ENCODE results near the gene CDH4.

The CDH4 gene

DNA sequence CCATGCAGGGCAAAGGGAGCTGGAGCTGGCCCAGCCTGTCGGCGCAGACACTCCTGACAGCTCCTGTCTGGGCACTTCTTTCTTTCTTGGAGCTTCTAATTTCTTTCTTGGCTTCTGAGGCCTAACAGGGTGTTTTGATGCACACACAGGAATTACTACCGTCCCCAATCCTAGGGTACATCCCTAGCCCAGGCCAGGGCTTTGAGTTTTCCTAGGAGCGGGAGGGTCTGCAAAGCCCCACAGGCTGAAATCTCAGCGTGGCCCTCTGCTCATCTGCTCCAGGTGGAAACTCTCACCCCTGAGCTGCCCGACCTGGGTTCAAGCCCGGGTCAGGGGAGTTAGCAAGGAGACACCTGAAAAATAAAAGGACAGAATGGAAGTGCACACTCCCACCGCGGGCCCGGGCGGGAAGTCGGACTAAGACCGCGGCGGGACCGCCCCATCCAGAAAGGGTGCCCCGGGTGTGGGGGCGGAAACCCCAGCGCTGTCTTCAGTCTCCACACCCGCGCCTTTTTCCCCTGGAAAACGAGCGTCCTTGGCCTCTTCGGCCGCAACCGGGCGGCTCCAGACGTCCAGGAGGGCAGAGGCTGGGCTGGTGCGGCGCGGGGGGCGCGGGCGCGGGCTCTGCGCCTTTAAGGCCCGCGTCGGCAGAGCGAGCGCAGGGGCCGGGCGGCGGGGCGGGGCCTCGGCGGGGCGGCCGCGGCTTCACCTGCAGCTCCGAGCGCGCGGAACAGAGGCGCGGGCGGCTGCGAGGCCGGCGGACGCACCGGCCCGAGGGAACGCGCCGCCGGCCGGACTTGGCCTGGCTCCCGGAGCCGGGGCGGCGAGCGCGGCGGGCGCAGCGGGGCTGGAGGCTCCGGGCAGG, at the start of gene CDH4:
CDH4 (plus strand) TSS at position 733 of the 865 bp plus-strand sequence.
- no peak for DNase-seq

DNA sequence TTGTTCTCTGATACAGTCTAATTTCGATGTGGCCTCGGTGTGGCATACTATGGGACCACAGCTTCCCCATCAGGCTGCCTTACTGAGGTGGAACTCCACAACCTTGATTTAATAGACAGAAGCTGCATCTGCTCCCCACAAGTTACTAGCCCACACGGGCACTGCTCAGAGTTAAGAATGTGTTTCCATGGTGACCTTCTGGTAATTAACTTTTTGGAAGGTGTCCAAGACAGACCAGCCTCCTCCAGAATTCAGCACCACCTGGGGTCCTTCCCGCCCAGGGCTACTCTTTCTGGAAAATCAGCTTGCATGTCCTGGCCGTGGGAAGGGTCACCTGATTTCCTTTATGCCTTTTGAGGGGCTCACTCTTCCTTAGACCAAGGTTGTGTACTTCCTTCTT, 48.7 kb upstream of the CDH4 start:
- DNase-seq, result no peak

DNA sequence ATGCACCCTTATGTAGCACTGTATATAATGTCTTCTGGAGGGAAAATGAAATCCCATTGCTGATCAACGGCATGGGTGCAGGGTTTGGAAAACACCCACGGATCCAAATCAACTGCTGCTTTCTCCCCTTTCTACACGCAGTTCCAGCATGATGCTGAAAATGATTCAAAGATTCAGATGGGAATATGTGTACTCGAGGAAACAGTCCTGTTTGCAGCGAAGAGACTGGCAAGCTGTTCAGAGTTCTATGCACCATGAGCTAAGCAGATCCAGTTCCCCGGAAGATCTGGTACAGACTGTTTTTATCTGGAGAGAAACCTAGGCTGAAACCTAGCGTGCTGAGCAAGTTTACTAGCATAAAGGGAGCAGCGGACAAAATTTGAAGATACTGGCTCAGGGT, 47.9 kb upstream of the CDH4 start:
- DNase-seq, result no peak

DNA sequence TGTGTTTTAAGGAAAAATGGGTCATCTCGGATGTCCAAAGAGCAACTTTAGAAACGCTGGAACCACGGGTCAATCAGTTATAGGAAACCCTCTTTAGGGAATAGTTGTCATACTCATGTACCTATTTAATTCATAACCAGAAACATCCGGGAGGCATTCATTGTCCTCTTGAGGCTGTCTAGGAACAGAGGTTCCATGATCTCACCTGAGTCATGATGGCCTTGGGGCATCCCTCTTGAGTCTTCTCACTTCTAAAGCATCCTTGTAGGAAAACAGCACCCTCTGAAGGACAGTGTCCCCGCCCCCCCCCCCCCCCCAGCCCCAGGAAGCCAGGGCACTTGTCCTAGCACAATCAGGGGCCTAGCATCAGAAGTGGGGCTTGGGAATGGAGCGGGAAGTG, 46.3 kb upstream of the CDH4 start:
- no peak for DNase-seq

DNA sequence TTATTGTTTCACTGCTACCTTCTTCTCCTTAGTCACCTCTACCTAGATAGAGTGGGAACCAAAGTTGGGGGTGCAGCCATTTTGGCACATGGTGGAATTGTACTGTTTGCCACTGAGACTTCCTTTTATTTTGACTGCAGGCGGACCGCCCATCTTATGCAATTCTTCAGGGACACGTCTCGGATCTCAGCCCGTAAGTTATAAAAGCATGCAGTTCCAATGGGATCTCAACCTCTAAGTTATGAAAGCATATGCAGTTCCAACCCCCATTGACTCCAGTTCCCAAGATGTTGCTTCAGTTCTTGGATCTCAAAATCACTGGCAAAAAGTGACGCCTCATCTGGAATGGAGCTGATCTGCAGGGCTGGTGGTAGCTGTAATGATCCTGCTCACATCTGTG, 41.2 kb upstream of the CDH4 start:
- DNase-seq, result no peak

DNA sequence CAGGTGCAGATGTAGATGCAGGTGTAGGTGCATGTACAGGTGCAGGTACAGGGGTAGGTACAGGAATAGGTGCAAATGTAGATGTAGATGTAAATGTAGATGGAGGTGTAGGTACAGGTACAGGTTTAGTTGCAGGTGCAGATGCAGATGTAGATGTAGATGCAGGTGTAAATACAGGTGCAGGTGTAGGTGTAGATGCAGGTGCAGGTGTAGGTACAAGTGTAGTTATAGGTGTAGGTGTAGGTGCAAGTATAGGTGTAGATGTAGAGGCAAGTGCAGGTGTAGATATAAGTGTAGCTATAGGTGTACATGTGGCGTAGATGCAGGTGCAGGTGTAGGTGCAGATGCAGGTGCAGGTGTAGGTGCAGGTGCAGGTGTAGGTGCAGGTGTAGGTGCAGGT, 34.2 kb upstream of the CDH4 start:
- DNase-seq, result no peak

DNA sequence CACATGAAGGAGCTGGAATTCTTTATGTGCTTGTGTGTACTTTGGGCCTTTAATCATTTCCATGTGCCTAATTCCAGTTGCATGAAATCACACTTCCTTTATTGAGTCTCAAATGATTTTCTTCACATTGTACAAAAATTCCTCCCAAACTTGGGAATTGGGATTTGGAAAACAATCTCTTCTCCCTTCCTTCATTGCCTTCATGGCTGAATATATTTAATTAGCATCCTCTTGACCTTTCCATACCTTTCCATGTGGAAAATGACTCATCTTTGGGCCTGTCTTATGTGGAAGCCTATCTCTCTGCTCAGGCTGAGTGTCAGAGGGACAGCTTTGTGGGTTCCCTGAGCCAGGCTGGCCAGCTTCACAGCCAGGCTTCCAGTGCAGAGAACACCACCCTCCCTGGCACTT, 33.0 kb upstream of the CDH4 start:
- no peak for DNase-seq

DNA sequence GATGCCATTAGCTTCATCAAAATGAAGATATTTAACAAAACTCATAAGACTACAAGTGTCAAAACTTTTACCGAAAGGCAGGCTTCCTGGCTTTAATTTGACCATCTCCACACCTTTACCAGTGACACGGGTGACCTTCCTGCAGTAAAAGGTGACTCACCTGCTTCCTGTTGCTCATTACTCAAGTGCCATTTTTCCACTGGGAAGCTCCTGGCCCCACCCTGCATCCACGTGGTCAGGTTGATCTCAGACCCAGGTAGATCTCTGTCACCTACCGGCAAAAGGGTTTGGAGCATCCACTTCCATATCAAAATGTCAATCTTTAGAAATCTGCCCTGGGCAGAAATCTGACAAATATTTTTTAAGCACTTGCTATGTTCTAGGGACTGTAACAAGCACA, 31.9 kb upstream of the CDH4 start:
- no peak for DNase-seq

DNA sequence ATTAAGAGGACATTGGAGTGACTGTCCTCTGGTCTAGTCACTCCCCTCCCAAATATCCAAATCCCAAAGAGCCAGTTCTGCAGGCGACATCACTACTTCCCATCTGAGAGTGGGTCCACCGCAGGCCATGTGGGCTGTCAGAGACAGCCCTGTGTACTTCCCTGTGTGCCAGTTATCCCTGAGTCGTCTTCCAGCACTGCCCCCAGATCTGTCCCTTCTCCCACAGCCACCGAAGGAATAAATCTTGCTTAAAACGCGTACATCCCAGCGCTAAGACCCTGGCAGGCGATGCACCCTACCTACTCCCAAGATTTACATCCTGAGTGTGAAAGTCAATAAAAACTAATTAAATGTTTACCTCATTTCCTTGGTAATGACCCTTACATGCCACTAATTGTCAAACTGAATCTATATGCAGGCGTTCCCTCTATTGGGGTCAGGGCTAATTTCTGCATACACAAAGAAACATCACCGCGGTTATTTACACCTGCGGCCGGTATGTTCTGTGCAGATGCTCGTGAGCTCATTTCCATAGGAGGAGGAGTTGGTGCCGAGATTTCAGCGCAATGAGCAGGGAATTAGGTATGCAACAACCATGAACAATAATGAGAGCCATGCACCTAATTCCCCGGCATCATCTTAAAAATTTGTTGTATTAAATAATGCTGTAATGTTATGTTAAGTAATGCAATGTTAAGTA, 31.3 kb upstream of the CDH4 start:
- no peak for DNase-seq

DNA sequence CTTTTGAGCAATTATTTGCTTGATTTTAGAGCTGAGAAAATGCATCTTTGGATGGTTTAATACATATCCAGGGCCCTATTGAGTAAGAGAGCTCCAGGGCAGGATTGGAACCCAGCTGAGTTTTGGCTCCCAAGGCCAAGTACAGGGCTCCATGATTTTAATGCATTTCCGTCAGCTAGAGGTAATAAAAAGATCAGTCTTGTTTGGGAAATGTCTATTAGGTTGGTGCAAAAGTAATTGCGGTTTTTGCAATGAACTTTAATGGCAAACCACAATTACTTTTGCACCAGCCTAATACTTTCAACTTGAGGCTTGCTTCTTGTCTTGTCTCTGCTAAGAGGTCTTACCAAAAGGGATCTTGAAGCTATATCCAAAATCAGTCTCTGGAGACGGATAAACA, 29.4 kb upstream of the CDH4 start:
- no peak for DNase-seq

DNA sequence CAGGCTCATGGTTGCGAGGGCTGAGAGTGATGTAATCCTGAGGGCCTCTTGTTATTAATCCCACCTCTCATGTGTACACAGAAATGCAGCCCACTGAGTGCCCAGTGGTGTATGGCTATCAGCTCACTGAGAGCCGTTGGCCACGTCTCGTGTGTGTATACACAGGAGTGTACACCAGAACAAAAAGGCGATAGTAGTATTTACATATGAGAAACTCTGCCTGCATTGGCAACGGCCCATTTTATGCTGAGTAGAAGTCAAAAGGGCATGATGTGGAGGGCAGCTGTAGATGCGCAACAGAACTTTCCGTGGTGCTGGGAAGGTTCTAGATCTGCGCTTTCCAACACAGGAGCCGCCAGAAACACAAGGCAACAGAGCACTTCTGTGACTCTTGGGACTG, 28.9 kb upstream of the CDH4 start:
- no peak for DNase-seq

DNA sequence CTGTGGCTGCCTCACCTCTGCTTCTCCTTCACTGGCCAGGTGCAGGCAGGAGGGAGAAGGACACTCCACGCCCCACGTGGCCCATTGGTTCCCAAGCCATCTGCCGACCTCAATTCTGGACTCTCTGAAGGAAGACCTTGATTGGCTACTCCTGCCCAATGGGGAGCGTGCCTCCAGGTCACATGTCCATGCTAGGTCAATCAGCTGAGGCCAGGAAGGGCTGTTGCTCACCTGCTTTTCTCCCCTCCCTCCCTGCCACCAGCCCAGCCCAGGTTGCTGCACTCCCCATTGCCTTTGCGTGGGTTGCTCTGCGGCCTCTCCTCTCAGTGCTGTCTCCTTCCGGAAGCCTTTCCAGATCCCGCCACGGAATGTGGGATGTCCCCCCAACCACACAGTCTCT, 21.9 kb upstream of the CDH4 start:
- no peak for DNase-seq

DNA sequence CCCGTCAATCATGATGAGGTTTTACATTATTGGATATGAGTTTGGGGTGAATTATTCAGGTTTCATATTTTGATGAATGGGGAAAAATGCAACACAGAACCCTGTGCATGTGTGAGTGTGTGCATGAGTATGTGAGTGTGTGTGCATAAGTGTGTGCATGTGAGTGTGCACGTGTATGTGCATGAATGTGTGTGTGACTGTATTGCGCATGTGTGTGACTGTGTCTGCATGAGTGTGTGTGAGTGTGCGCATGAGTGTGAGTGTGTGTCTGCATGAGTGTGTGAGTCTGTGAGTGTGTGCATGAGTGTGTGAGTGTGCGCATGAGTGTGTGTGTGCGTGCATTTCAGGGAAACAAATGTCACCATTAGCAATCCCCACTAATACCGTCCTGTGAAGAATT, 18.5 kb upstream of the CDH4 start:
- no peak for DNase-seq

DNA sequence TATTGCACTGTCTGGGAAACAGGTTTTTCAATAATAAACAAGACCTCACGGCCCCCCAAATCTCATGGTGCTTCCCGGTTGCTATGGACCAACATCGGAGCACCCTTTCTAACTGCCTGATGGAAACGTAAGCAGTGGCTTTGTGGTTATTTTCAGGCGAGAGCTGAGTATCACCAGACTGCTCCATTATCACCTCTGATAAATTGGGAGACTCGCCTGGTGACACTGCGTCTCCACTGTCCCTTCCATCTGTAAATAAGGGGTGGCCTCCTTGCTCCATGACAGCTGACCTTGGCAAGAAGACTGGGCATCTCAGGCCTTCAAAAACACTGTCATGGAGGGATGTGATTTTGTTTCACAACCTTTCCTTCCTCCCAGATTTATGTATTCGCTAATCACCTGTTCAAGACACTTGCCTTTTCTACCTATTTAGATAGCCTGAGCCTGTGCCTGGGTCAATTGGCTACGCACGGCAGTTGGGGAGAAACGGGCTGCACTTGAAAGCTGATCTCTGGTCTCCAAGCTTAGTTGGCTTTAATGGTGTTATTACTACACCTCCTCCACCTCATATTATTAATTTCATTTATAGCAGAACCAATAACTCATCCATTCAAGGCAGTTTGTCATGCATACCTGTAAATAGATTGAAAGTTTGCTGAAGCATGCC, 17.7 kb upstream of the CDH4 start:
- DNase-seq, result no peak

DNA sequence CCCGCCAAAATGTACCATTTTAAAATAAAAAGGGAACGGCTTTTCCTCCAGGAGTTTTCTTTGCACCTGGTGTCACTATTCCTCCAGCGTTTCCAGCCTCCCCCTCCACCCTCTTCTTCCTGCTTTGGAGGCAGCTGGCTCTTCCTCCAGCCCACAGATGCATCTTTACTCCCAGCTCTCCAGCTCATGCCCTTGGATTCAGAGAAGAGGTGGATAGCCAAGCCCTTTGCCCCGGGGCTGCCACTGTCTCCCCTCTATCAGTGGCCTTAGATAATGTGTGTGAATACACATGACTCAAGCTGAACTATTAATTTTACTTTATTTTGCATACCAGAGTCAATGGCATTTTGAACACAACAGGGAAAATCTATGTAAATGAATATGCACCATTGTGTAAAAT, 15.3 kb upstream of the CDH4 start:
- no peak for DNase-seq

DNA sequence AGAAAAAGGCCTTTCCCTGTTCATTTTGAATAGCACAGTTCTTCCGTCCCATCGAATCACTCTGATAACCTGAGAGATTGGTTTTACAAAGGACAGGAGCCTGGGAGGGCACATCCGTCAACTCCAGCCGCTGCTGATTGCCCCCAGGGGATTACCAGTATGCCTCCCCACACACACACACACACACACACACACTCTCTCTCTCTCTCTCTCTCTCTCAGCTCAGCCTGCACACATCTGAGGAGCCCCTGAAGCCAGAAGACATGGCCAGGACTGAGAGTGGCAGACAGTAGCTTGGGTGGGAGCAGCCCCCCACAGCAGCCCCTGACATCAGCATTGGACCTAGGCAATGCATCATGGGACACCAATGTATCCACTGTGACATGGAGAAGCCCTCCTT, 13.2 kb upstream of the CDH4 start:
- DNase-seq, result no peak

DNA sequence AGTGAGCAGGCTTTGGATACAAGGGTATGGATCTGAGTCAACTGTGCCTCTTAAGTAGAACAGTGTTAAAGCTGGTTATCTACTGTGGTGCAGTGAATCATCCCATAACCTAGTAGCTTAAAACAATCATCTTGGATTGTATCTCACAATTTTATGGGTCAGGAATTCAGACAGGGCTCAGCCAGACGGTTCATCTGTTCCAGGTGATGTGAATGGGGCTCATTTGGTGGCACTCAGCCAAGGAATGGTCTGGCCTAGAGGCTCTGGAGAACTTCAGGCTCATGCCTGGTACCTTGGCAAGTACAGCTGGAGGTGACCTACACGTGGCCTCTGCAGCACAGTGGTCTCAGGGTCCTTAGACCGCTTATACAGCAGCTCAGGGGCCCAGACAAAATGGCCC, 11.2 kb upstream of the CDH4 start:
- no peak for DNase-seq

DNA sequence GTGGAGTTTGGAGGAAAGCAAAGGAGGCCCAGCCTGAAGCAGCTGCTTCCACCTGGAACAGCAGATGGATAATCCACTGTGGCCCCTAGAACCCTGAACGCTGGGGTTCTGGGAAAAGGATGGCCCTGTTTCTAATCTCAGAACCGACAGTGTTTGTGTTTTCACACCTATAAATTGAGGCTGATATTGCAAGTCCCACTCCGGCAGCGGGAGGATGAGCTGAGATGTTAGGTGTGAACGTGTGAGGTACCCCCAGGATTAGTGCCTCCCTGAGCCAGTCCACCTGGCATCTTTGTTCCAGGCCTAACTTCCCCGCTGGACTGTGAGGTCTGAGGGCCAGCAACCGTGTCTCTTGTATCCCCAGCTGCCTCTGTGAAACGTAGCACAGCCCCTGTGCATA, 7.8 kb upstream of the CDH4 start:
- no peak for DNase-seq

DNA sequence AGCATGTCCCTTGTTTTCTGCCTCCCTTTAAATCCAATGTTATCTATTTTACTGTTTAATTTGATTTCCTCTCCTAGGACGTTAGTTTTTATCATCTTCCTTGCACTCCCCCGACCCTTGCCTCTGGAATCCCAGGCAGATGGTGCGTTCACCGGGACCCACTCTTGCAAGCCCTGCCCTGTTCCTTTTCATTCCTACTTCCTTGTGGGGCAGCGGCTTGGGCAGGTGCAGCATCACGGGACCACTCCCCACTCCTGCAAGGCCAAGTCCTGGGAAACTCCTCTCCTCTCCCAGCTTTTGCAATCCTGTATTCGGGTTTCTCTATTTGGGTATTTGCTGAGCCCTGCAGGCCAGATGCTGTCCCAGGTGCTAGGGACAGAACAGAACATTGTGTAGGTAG, 5.8 kb upstream of the CDH4 start:
- DNase-seq, result no peak

DNA sequence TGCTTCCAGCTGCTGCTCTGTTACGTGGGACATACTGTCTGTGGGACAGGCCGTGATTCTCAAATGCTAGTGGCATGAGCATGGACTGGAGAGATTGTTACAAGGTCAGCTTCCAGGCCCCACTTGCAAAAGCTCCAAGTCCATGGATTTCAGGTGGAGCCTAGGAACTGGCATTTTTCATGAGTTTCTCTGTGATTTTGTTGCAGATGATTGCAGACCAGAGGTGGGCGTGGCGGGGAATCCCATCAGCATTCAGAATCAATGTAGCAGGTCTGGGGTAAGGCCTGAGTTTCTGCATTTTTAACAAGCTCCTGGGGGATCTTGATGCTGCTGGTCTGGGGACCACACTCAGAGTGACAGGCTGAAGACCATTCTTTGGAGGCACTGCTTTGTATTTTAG, 2.4 kb upstream of the CDH4 start:
- DNase-seq, result no peak

DNA sequence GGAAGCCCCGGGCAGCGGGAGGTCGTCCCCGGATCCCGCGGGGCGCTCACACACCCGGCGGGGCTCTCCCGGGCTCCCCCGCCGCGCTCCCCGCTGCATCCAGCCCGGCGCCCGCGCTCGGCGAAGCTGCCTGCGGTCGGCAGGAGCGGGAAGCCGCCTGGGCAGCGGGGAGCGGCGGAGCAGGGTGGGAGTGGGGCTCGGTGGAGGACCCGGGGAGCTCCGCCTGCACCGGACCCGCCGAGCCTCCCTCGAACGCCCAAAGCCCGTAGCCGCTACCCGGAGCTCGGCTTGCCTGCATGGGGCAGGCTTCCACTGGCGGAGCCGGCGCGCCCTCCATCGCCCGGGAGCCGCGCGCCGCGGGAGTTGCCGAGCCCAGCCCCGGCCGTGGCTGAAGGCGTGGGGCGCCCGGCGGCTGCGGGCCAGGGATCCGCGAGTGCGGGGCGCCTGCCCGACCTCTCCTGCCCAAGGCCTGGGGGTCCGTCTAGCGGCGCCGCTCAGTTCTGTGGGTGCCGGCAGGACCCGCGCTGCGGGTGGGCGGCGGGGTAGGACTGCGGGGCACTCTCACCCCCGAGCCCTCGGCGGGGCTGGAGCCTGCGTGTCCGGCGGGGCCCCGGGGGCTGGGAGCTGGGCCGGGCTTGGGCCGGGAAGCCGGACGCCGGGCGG, 671 bp downstream of the CDH4 start:
- no peak for DNase-seq

DNA sequence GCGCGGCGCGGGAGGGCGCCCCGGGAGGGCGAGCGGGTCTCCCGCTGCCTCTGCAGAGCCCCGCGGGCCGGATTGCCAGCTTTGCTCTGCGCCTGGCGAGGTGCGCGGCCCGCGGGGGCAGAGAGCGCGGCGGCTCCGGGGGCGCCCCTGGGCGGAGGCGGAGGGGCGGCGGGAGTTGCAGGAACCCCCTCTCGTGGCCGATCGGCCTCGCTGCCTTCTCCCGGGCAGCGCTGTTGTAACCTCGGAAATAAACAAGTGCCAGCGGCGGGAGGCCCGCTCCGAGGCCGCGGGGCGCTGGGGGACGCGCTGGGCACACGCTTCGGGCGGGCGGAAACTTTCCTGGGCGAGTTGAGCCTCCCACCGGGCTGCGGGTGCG, 1.2 kb downstream of the CDH4 start:
- DNase-seq, result no peak

DNA sequence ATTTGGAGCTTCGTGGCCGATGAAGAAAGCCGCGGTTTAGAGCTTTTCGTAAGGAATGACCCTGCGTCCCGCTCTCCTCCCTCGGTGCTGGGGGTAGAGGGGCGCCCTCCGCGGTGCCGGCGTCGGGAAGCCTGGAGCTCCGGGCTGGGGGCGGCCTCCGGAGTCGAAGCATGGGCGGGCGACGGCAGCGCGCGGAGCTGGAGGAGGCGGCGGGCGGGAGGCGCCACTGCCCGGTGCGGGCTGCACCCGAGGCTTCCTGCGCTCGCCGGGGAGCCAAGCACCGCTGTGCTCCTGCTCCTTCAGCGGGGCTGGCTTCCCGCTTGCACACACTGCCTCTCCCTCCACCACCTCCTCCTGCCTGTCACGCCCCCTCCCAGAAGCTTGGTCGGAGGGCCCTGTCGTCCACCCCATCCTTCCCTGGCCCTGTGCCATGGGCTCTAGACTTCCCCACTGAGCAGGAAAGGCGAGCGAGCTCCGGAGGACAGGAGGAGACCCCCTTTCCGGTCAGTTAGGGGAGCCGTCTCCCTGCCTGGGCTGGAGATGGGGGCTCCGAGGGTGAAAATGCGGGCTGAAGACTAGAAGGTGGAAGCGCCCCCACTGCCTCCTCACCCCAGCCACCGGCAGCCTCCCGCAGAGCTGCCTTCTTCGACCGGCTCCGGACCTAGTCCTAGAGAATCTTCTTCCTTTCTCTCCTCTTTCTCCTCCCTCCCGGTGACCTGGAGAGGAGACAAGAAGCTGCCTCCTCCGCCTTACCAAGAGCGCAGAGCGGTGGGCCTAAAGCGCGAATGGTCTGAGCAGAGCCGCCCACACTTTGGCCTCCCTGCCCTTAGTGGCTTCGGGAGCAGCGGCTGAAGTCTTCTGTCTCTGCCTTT, 1.8 kb downstream of the CDH4 start:
- no peak for DNase-seq
